ENCODE measurements around the gene GIT2. TPM values are rescaled to one million over a fixed set of nuclear protein-coding genes. Genes with fewer than 3 reads are reported as not detected.

GIT2 gene
- total RNA-seq, 3 donors from 2014 or later, result 33.3 to 46.2 (median 39.6) TPM

DNA sequence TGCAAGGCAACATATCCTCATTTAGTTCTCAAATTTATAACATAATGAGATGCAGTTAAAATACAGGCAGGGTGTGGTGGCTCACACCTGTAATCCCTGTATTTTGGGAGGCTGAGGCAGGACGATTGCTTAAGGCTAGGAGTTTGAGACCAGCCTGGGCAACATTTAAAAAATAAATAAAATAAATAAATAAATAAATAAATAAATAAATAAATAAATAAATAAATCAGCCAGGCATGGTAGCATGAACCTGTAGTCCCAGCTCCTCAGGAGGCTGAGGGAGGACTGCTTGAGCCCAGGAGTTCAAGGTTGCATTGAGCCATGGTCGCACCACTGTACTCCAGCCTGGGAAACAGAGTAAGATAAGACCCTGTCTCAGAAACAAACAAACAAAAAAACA lies 56.7 kb downstream of the GIT2 start:
- intact Hi-C loops (cut with DNase I, micrococcal nuclease), result no loop called here
- Histone ChIP-seq H3K4me1 (ENCODE audit: low read depth) (peaks cover 21% of the 10 kb centered on the region), H3K9me3 (no peaks in the 10 kb centered on the region), H3K4me3 (no peak overlapping the region), H3K36me3 (ENCODE audit: low read depth) (peaks cover 10% of the 10 kb centered on the region)
- ATAC-seq (no peak), DNase-seq (no peak)
- TF ChIP-seq, protein P1, sequence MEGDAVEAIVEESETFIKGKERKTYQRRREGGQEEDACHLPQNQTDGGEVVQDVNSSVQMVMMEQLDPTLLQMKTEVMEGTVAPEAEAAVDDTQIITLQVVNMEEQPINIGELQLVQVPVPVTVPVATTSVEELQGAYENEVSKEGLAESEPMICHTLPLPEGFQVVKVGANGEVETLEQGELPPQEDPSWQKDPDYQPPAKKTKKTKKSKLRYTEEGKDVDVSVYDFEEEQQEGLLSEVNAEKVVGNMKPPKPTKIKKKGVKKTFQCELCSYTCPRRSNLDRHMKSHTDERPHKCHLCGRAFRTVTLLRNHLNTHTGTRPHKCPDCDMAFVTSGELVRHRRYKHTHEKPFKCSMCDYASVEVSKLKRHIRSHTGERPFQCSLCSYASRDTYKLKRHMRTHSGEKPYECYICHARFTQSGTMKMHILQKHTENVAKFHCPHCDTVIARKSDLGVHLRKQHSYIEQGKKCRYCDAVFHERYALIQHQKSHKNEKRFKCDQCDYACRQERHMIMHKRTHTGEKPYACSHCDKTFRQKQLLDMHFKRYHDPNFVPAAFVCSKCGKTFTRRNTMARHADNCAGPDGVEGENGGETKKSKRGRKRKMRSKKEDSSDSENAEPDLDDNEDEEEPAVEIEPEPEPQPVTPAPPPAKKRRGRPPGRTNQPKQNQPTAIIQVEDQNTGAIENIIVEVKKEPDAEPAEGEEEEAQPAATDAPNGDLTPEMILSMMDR (IDR thresholded peaks at IDR 0.05), result no peak

DNA sequence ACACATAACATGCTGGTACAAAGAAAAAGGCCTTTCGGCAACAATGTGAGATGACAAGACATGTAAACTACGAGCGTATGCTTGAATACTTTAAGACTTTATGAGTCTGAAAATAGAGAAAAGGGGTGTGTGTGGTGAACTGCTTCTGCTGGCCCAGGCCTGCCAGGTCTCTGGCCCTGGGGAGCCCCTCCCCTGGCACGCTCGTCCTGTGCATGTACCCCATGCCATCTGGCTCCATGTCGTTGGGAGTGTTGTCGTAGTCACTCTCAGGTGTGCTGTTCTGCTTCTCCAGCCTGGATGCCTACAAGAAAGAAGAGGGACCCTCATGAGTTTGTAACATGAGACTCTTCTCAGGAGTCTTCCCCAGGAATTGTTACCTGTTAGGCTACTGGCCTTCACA lies 57.2 kb downstream of the GIT2 start:
- intact Hi-C loops (cut with DNase I, micrococcal nuclease), result no loop called here

DNA sequence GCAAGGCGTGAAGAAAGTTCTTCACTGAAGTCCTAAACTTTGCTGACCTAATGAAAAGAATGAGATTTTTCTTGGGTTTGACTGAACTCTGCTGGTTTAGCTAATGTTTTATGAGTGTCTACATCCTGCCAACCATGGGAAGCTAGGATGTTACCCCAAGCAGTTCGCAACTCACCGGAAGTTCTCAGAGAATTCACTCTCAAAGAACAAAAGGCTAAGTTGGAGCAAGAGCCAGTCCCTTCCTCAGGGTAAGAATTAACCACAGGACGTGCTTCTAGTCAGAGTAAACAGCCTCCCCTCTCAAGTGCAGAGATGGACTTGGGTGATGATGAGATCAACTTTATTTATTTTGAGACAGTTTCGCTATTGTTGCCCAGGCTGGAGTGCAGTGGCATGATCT lies 58.8 kb downstream of the GIT2 start:
- TF ChIP-seq, protein P1 (IDR thresholded peaks at IDR 0.05), result no peak
- DNase-seq (no peak), ATAC-seq (no peak)
- Histone ChIP-seq H3K36me3 (ENCODE audit: low read depth) (peaks cover 17% of the 10 kb centered on the region), H3K9me3 (no peaks in the 10 kb centered on the region), H3K4me1 (ENCODE audit: low read depth) (peaks cover 21% of the 10 kb centered on the region), H3K4me3 (no peak overlapping the region)
- intact Hi-C loops (cut with DNase I, micrococcal nuclease), result no loop called here

More for the DNA sequence above, 57.2 kb downstream of the GIT2 start:
- Histone ChIP-seq H3K4me1 (ENCODE audit: low read depth) (peaks cover 21% of the 10 kb centered on the region), H3K9me3 (no peaks in the 10 kb centered on the region), H3K36me3 (ENCODE audit: low read depth) (peaks cover 10% of the 10 kb centered on the region), H3K4me3 (no peak overlapping the region)
- DNase-seq (no peak), ATAC-seq (no peak)
- TF ChIP-seq, protein P1 (IDR thresholded peaks at IDR 0.05), result no peak

- H3K4me3 ChIP-seq, result no peak overlapping the region
- ATAC-seq (no peak), DNase-seq (peak in 1 of 3 donors; percentile 47)
- H3K36me3 ChIP-seq (ENCODE audit: low read depth), result peaks cover 22% of the 10 kb centered on the region
- no peaks in the 10 kb centered on the region for H3K9me3 ChIP-seq
- H3K4me1 ChIP-seq (ENCODE audit: low read depth), result peaks cover 7% of the 10 kb centered on the region
- TF ChIP-seq, protein P1 (IDR thresholded peaks at IDR 0.05), result no peak
- intact Hi-C loops (cut with DNase I, micrococcal nuclease), result no loop called here
Observed at GRCh38 chr12:109934026-109934425, 62.1 kb downstream of the GIT2 start.

DNA sequence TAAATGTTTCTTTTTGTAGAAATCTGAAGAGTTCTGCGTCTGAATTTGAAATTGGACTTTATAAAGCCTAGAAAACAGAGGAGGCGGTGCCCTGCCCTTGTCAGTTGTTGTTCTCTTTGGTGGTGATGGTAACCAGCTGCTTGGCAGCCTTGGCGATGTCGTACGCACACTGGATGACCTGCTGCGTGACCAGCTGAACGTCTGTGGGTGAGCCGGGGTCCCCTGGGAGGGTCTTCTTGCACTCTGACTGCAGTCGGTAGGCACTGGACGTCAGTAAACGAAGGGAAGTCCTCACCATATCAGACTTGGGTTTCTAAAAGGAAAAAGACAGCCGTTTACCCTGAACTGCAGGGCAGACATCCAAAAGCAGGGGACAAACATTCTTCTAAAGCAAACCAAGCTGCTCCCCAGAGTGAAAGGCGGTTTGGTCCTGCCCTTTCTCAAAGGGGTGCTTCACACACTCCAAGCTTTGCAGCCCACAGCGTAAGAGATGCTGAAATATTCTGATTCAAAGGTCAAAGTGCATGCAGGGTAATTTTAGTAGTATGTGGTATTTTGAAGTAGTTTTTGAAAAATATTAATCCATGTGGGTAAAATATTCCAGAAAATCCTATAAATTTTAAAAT lies 63.2 kb downstream of the GIT2 start:
- DNase-seq (peak in 1 of 3 donors; percentile 31), ATAC-seq (no peak)
- peaks cover 7% of the 10 kb centered on the region for H3K4me1 ChIP-seq (ENCODE audit: low read depth)
- H3K4me3 ChIP-seq, result no peak overlapping the region
- TF ChIP-seq, protein P1 (IDR thresholded peaks at IDR 0.05), result no peak
- no peaks in the 10 kb centered on the region for H3K9me3 ChIP-seq
- intact Hi-C loops (cut with DNase I, micrococcal nuclease), result no loop called here
- peaks cover 17% of the 10 kb centered on the region for H3K36me3 ChIP-seq (ENCODE audit: low read depth)

DNA sequence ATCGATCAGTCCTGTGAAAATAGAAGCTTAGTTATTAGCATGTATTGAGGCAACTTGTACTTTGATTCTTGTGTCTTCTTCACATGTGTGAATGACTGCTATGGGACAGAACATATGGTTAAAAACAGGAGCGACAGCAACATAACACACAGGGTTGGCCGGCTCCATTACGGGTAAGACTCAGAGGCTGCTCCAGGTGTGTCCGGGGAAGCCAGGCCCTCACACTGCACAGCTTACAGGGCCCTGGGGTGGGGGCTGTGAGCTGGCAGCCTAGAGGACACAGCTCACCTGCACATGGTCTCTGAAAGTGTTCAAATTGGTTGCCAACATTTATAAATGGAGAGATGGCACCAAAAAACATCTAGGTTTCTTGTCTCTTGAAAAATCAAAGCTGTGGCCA lies 65.0 kb downstream of the GIT2 start:
- no peaks in the 10 kb centered on the region for H3K9me3 ChIP-seq
- H3K36me3 ChIP-seq (ENCODE audit: low read depth), result peaks cover 12% of the 10 kb centered on the region
- intact Hi-C loops (cut with DNase I, micrococcal nuclease), result no loop called here
- no peak overlapping the region for H3K4me3 ChIP-seq
- ATAC-seq (no peak), DNase-seq (no peak)
- H3K4me1 ChIP-seq (ENCODE audit: low read depth), result peaks cover 7% of the 10 kb centered on the region
- TF ChIP-seq, protein P1 (IDR thresholded peaks at IDR 0.05), result no peak
